Keratinocyte (primary cell): Measurements from ENCODE around the gene CACNG3. TPM values are rescaled to one million over a fixed set of nuclear protein-coding genes. Genes with fewer than 3 reads are reported as not detected.

Experiments used
- DNase-seq: peaks from one replicate; pipeline ENCODE4 v3.0.0-alpha.2; 2011; ENCODE audit warnings: low read depth, missing footprints, low spot score
- FAIRE-seq: peaks from 2 replicates; lab custom pipeline; 2011; peaks lifted over from hg19 to GRCh38; lab: Jason Lieb, UNC
- H2AFZ ChIP-seq: 2 replicates; pipeline ENCODE4 v1.6.0; 2012; ENCODE audit warnings: low read length, control low read depth, inconsistent platforms; ENCODE audit not compliant: control insufficient read depth
- H3K27ac ChIP-seq: 2 replicates; pipeline ENCODE4 v1.5.1; 2011; ENCODE audit warnings: low read length; ENCODE audit not compliant: control insufficient read depth, insufficient read depth
- H3K27me3 ChIP-seq: 3 replicates; pipeline ENCODE4 v1.6.0; 2011; ENCODE audit warnings: low read length; ENCODE audit not compliant: control insufficient read depth, insufficient read depth; ENCODE audit errors: extremely low read depth
- H3K36me3 ChIP-seq, 2 experiments: 2 replicates in 1 of 2; 3 replicates in 1 of 2; pipeline ENCODE4 v1.5.1; 2011; ENCODE audit warnings: low read length in 2 of 2, mild to moderate bottlenecking in 1 of 2; ENCODE audit not compliant: control insufficient read depth in 2 of 2, insufficient read depth in 2 of 2; ENCODE audit errors: extremely low read depth in 1 of 2
- H3K4me1 ChIP-seq: 3 replicates; pipeline ENCODE4 v1.5.1; 2011; ENCODE audit warnings: low read length; ENCODE audit not compliant: control insufficient read depth, insufficient read depth; ENCODE audit errors: extremely low read depth
- H3K4me2 ChIP-seq: 3 replicates; pipeline ENCODE4 v1.6.0; 2011; ENCODE audit warnings: low read depth, low read length; ENCODE audit not compliant: control insufficient read depth, insufficient read depth; ENCODE audit errors: extremely low read depth
- H3K4me3 ChIP-seq, 3 experiments: fragments of 200-600 bp in 1 of 3; sonication (generic) in 1 of 3; 2 replicates in 2 of 3; 3 replicates in 1 of 3; pipeline ENCODE4 v1.5.1; 2011 to 2016; ENCODE audit warnings: low read length in 3 of 3, mild to moderate bottlenecking in 3 of 3, control low read depth in 2 of 3, inconsistent platforms in 1 of 3, low read depth in 1 of 3, mixed read lengths in 1 of 3, mixed run types in 1 of 3, moderate library complexity in 1 of 3; ENCODE audit not compliant: control insufficient read depth in 2 of 3, insufficient read depth in 2 of 3; ENCODE audit errors: extremely low read depth in 1 of 3
- H3K79me2 ChIP-seq: 2 replicates; pipeline ENCODE4 v1.6.0; 2012; ENCODE audit warnings: low read length; ENCODE audit not compliant: control insufficient read depth, insufficient read depth
- H3K9ac ChIP-seq: 3 replicates; pipeline ENCODE4 v1.6.0; 2011; ENCODE audit warnings: low read length; ENCODE audit not compliant: control insufficient read depth, insufficient read depth; ENCODE audit errors: extremely low read depth
- H3K9me1 ChIP-seq: 3 replicates; pipeline ENCODE4 v1.6.0; 2011; ENCODE audit warnings: low read length; ENCODE audit not compliant: control insufficient read depth, insufficient read depth; ENCODE audit errors: extremely low read depth
- H3K9me3 ChIP-seq: 2 replicates; pipeline ENCODE4 v1.5.1; 2012; ENCODE audit warnings: low read depth, low read length; ENCODE audit not compliant: control insufficient read depth
- H4K20me1 ChIP-seq: 3 replicates; pipeline ENCODE4 v1.6.0; 2011; ENCODE audit warnings: low read length; ENCODE audit not compliant: control insufficient read depth, insufficient read depth; ENCODE audit errors: extremely low read depth
- CTCF ChIP-seq, 3 experiments: IDR thresholded peaks in 1 of 3; conservative IDR thresholded peaks in 1 of 3; optimal IDR thresholded peaks in 1 of 3; 2 replicates in 2 of 3; 3 replicates in 1 of 3; pipeline versions ENCODE3 to v1.5.1; 2011; ENCODE audit warnings: low read length in 3 of 3, mild to moderate bottlenecking in 3 of 3, moderate library complexity in 2 of 3, control low read depth in 1 of 3, inconsistent platforms in 1 of 3; ENCODE audit not compliant: insufficient read depth in 2 of 3; ENCODE audit errors: extremely low read depth in 1 of 3
- EZH2 ChIP-seq: IDR thresholded peaks from one replicate; pipeline ENCODE4 v1.6.1; 2012; ENCODE audit warnings: inconsistent platforms, mild to moderate bottlenecking, low read length, moderate library complexity
- dilution Hi-C: fragments of 300-500 bp; cut with MboI; formaldehyde crosslinking; loops from one replicate; pipeline ENCODE4 v1.7.0; 2020; ENCODE audit warnings: low sequenced_read_pairs; ENCODE audit not compliant: extremely low pct_ligation_motif_present
- polyA plus RNA-seq, 5 experiments: library from polyadenylated mRNA; depleted of rRNA in 3 of 5; stranded (reverse) in 3 of 5; stranded (forward) in 1 of 5; unstranded in 1 of 5; fragments of >200 nt; gene quantifications; 1 replicate in 1 of 5; 2 replicates in 3 of 5; 3 replicates in 1 of 5; pipeline versions ENCODE4 v1.2.1 to v1.2.3, GENCODE V29; 2011 to 2012; ENCODE audit warnings: missing spikeins in 2 of 5, low read depth in 1 of 5, low replicate concordance in 1 of 5

Gene CACNG3
- polyA plus RNA-seq, 1 donor (not counting 4 experiments of a cell fraction or from before 2014, with no cell fraction given), result not detected

GRCh38 chr16:24381470-24382118 is 125.5 kb downstream of the CACNG3 start:
- no peak overlapping the region for H3K27ac ChIP-seq
- no peak for FAIRE-seq
- no peaks in the 10 kb centered on the region for H3K27me3 ChIP-seq
- DNase-seq, result no peak
- H4K20me1 ChIP-seq, result no peaks in the 10 kb centered on the region
- dilution Hi-C loops, result no loop called here
- no peaks in the 10 kb centered on the region for H3K36me3 ChIP-seq
- H3K9ac ChIP-seq, result no peak overlapping the region
- no peak overlapping the region for H3K4me2 ChIP-seq
- H3K4me1 ChIP-seq, result no peaks in the 10 kb centered on the region
- no peak overlapping the region for H2AFZ ChIP-seq
- H3K9me1 ChIP-seq, result no peaks in the 10 kb centered on the region
- peaks cover 2% of the 10 kb centered on the region for H3K9me3 ChIP-seq
- TF ChIP-seq EZH2, result no peak
- no peak for TF ChIP-seq CTCF (optimal IDR thresholded peaks at IDR 0.05 in 1 of 3, IDR thresholded peaks at IDR 0.05 in 1 of 3, conservative IDR thresholded peaks at IDR 0.05 in 1 of 3; ENCODE audit: extremely low read depth in 1 of 3, insufficient read depth in 2 of 3, low read length in 3 of 3)
- H3K4me3 ChIP-seq, result no peak overlapping the region
- no peaks in the 10 kb centered on the region for H3K79me2 ChIP-seq

DNA sequence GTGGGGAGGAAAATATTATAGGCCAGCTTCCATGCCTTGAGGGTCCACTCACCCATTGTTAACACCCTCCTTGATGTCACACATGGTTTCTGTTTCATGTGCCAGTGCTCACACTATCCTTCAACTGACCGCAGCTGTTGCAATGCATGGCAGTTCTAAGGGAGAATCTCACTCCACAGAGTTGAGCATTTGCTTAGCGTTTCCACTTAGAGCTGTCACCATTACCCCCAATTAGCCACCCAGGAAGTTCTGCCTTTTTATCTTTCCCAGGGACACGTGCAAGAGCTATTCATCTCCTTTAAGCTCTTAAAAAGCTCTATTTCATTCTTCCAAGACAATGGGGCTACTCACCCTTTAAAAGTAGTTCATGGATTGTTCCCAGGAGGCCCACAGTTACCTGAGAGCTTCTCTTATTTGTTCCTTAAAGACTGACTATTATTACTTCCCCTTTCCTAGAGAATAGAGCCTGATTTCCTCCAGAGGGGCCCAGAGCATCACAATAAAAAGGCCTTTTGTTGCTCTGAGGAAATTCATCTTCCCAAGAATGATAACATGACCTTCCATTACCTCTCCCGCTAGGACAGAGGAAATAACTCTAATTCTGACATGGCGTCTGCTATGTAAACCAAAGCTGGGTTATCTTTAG is 126.8 kb downstream of the CACNG3 start:
- TF ChIP-seq CTCF (optimal IDR thresholded peaks at IDR 0.05 in 1 of 3, IDR thresholded peaks at IDR 0.05 in 1 of 3, conservative IDR thresholded peaks at IDR 0.05 in 1 of 3; ENCODE audit: extremely low read depth in 1 of 3, insufficient read depth in 2 of 3, low read length in 3 of 3), result no peak
- no peak for TF ChIP-seq EZH2
- Histone ChIP-seq H3K27me3 (no peaks in the 10 kb centered on the region), H4K20me1 (no peaks in the 10 kb centered on the region), H3K4me2 (no peak overlapping the region), H3K9me3 (peaks cover 2% of the 10 kb centered on the region), H2AFZ (no peak overlapping the region), H3K36me3 (no peaks in the 10 kb centered on the region), H3K79me2 (no peaks in the 10 kb centered on the region), H3K4me3 (no peak overlapping the region), H3K4me1 (no peaks in the 10 kb centered on the region), H3K27ac (no peak overlapping the region), H3K9me1 (no peaks in the 10 kb centered on the region), H3K9ac (no peak overlapping the region)
- no peak for FAIRE-seq
- DNase-seq, result no peak
- dilution Hi-C loops, result no loop called here
